HCT116 (cell line): Measurements from ENCODE around the gene MORC1. TPM values are rescaled to one million over a fixed set of nuclear protein-coding genes. Genes with fewer than 3 reads are reported as not detected.

Experiments
- ATAC-seq: fragments of 200-7000 bp; cut with Tn5 transposase; 2 replicates; pipeline ENCODE4 v1.9.1; 2020; ENCODE audit warnings: mild to moderate bottlenecking, moderate library complexity
- BruUV-seq: library from RNA; stranded (reverse); fragments of 400-500 nt; replicated peaks from 2 replicates; lab custom pipeline; 2021; lab: Mats Ljungman, UMichigan
- CTCF ChIA-PET: fragments of 300-600 bp; sonication (Branson Sonifier 250); formaldehyde crosslinking; loops from one replicate; lab custom pipeline; 2021; ENCODE audit warnings: antibody characterized with exemption; lab: Charles Lee
- POLR2A ChIA-PET: fragments of 300-600, 350-600 bp; sonication (Branson Sonifier 250); formaldehyde crosslinking; loops from one replicate; lab custom pipeline; 2021; ENCODE audit warnings: antibody characterized with exemption; lab: Charles Lee
- RAD21 ChIA-PET, 2 experiments: fragments of 300-600 bp; sonication (Branson Sonifier 250); formaldehyde crosslinking; loops; one replicate each; lab custom pipeline; 2023; ENCODE audit warnings: low total read pairs in 2 of 2; ENCODE audit not compliant: uncharacterized antibody in 2 of 2, unreplicated experiment in 2 of 2, low non-redundant PET in 1 of 2; lab: Charles Lee
- DNase-seq: peaks from one replicate; pipeline ENCODE4 v3.0.0-alpha.2; 2010; ENCODE audit warnings: low read depth, low spot score
- H2AFZ ChIP-seq: fragments of 200-600 bp; shearing (Covaris generic), sonication (generic); 2 replicates; pipeline ENCODE4 v1.6.1; 2017; ENCODE audit warnings: low read depth, mixed run types, mixed read lengths, antibody characterized with exemption, low read length; ENCODE audit not compliant: poor library complexity, severe bottlenecking
- H3K27ac ChIP-seq: 2 replicates; pipeline ENCODE4 v1.5.1; 2012; ENCODE audit warnings: low read depth, low read length
- H3K27me3 ChIP-seq: fragments of 200-600 bp; sonication (generic); 2 replicates; pipeline ENCODE4 v1.6.1; 2016; ENCODE audit warnings: mixed run types, low read length, mixed read lengths; ENCODE audit not compliant: insufficient read depth
- H3K36me3 ChIP-seq, 2 experiments: fragments of 200-500 bp in 1 of 2; fragments of 200-600 bp in 1 of 2; sonication (Bioruptor generic) in 1 of 2; sonication (generic) in 1 of 2; 2 replicates each; pipeline versions ENCODE4 v1.5.1 to v1.6.1; 2014 to 2016; ENCODE audit warnings: low read length in 2 of 2, inconsistent platforms in 1 of 2, mixed read lengths in 1 of 2, mixed run types in 1 of 2; ENCODE audit not compliant: insufficient read depth in 2 of 2, control insufficient read depth in 1 of 2
- H3K4me1 ChIP-seq, 2 experiments: fragments of 200-600 bp in 1 of 2; sonication (generic) in 1 of 2; 2 replicates each; pipeline versions ENCODE4 v1.5.1 to v1.6.1; 2012 to 2017; ENCODE audit warnings: low read length in 2 of 2, inconsistent platforms in 1 of 2, mild to moderate bottlenecking in 1 of 2, mixed read lengths in 1 of 2, mixed run types in 1 of 2, moderate library complexity in 1 of 2; ENCODE audit not compliant: insufficient read depth in 2 of 2, control insufficient read depth in 1 of 2
- H3K4me2 ChIP-seq: fragments of 200-600 bp; sonication (generic); 2 replicates; pipeline ENCODE4 v1.6.1; 2017; ENCODE audit warnings: mixed run types, low read length, mixed read lengths
- H3K4me3 ChIP-seq, 2 experiments: fragments of 200-600 bp in 1 of 2; sonication (generic) in 1 of 2; replicated peaks in 1 of 2; 2 replicates each; pipeline ENCODE4 v1.5.1; 2011 to 2016; ENCODE audit warnings: low read length in 2 of 2, control low read depth in 1 of 2, low read depth in 1 of 2, mild to moderate bottlenecking in 1 of 2, mixed read lengths in 1 of 2, mixed run types in 1 of 2
- H3K79me2 ChIP-seq: fragments of 200-600 bp; sonication (generic); 2 replicates; pipeline ENCODE4 v1.6.1; 2017; ENCODE audit warnings: mild to moderate bottlenecking, mixed run types, low read length, moderate library complexity, mixed read lengths; ENCODE audit not compliant: insufficient read depth
- H3K9ac ChIP-seq: fragments of 200-600 bp; sonication (generic); 2 replicates; pipeline ENCODE4 v1.6.1; 2016; ENCODE audit warnings: low read length, mixed read lengths
- H3K9me2 ChIP-seq: fragments of 200-600 bp; sonication (generic), shearing (Covaris generic); 2 replicates; pipeline ENCODE4 v1.6.1; 2017; ENCODE audit warnings: mixed run types, mild to moderate bottlenecking, moderate library complexity; ENCODE audit not compliant: insufficient read depth
- H3K9me3 ChIP-seq, 2 experiments: fragments of 200-500 bp in 1 of 2; fragments of 200-600 bp in 1 of 2; sonication (Bioruptor generic) in 1 of 2; sonication (generic) in 1 of 2; 2 replicates each; pipeline ENCODE4 v1.6.1; 2014 to 2017; ENCODE audit warnings: low read length in 2 of 2, mixed read lengths in 2 of 2, inconsistent platforms in 1 of 2, low read depth in 1 of 2, mild to moderate bottlenecking in 1 of 2, mixed run types in 1 of 2, moderate library complexity in 1 of 2; ENCODE audit not compliant: control insufficient read depth in 1 of 2, insufficient read depth in 1 of 2
- H4K20me1 ChIP-seq: fragments of 200-600 bp; sonication (generic), shearing (Covaris generic); 2 replicates; pipeline ENCODE4 v1.6.1; 2017; ENCODE audit warnings: mixed run types, mild to moderate bottlenecking, moderate library complexity; ENCODE audit not compliant: insufficient read depth
- ATF3 ChIP-seq: IDR thresholded peaks from 2 replicates; pipeline ENCODE4 v1.6.1; 2012
- CBX3 ChIP-seq: IDR thresholded peaks from 2 replicates; pipeline ENCODE4 v1.6.1; 2012; ENCODE audit warnings: low read depth
- CEBPB ChIP-seq: IDR thresholded peaks from 2 replicates; pipeline ENCODE4 v1.6.1; 2012; ENCODE audit warnings: low read depth
- ELF1 ChIP-seq: IDR thresholded peaks from 2 replicates; pipeline ENCODE4 v1.6.1; 2012; ENCODE audit warnings: low read depth, borderline replicate concordance
- FOSL1 ChIP-seq: IDR thresholded peaks from 2 replicates; pipeline ENCODE4 v1.6.1; 2012; ENCODE audit warnings: low read depth
- JUND ChIP-seq: IDR thresholded peaks from 2 replicates; pipeline ENCODE4 v1.6.1; 2012
- RAD21 ChIP-seq: IDR thresholded peaks from 2 replicates; pipeline ENCODE4 v1.6.1; 2012; ENCODE audit warnings: low read depth, mild to moderate bottlenecking
- SRF ChIP-seq: IDR thresholded peaks from 2 replicates; pipeline ENCODE4 v1.6.1; 2012; ENCODE audit warnings: low read depth
- YY1 ChIP-seq: IDR thresholded peaks from 2 replicates; pipeline ENCODE4 v1.6.1; 2011; ENCODE audit warnings: low read length, low read depth, moderate library complexity, mild to moderate bottlenecking; ENCODE audit not compliant: insufficient replicate concordance; ENCODE audit errors: extremely low read depth
- ZNF274 ChIP-seq: fragments of 200-500 bp; sonication (Bioruptor generic); IDR thresholded peaks from 2 replicates; pipeline ENCODE4 v1.6.1; 2014; ENCODE audit warnings: mild to moderate bottlenecking, low read depth, low read length, inconsistent platforms
- intact Hi-C: fragments of 100-400 bp; cut with micrococcal nuclease; formaldehyde crosslinking; loops from 2 replicates; pipeline ENCODE4 v1.10.0; 2022
- total RNA-seq: library from RNA; stranded (reverse); gene quantifications from one replicate; pipeline ENCODE4 v1.2.1, GENCODE V29; 2021; ENCODE audit not compliant: unreplicated experiment

Gene MORC1
- total RNA-seq, 1 experiment from 2014 or later, result not detected

GRCh38 chr3:108947855-108948254, 170.1 kb downstream of the MORC1 start:
- H3K9me2 ChIP-seq, result no peaks in the 10 kb centered on the region
- peaks cover 0 to 11% of the 10 kb centered on the region in 2 experiments; a peak in 2 of 4 replicates for H3K4me1 ChIP-seq
- no peak overlapping the region for H2AFZ ChIP-seq
- intact Hi-C loops, result no loop called here
- no peak overlapping the region for H3K9ac ChIP-seq
- no peak overlapping the region for H3K4me2 ChIP-seq
- H3K4me3 ChIP-seq, result no peak overlapping the region
- no peaks in the 10 kb centered on the region for H3K36me3 ChIP-seq
- no peaks in the 10 kb centered on the region for H3K27me3 ChIP-seq
- no peak overlapping the region for H3K27ac ChIP-seq
- ChIA-PET POLR2A (no interaction called here), RAD21 (no interaction called here), CTCF (no interaction called here)
- BruUV-seq, result no TSS peak
- DNase-seq (no peak), ATAC-seq (no peak)
- no peaks in the 10 kb centered on the region for H3K9me3 ChIP-seq
- no peaks in the 10 kb centered on the region for H3K79me2 ChIP-seq
- TF ChIP-seq CEBPB (no peak), ZNF274 (no peak), CBX3 (no peak), ELF1 (no peak), SRF (no peak), FOSL1 (no peak), YY1 (no peak), ATF3 (no peak), RAD21 (no peak), JUND (no peak)
- H4K20me1 ChIP-seq, result no peaks in the 10 kb centered on the region
